Neutrophil (primary cell): ENCODE data around the gene SRRM5.

Source experiments
- H3K27ac ChIP-seq: fragments of 200-600 bp; sonication (generic); 2 replicates; pipeline ENCODE4 v1.5.1; 2016; ENCODE audit warnings: mild to moderate bottlenecking, moderate library complexity
- H3K27me3 ChIP-seq: fragments of 200-600 bp; sonication (generic); 2 replicates; pipeline ENCODE4 v1.6.0; 2016; ENCODE audit warnings: mild to moderate bottlenecking
- H3K36me3 ChIP-seq: fragments of 200-600 bp; sonication (generic); 2 replicates; pipeline ENCODE4 v1.5.1; 2017
- H3K4me1 ChIP-seq, 2 experiments: fragments of 200-600 bp in 1 of 2; sonication (generic) in 1 of 2; 1 replicate in 1 of 2; 2 replicates in 1 of 2; pipeline versions ENCODE4 v1.5.1 to v1.6.1; 2013 to 2016; ENCODE audit warnings: low read depth in 1 of 2, low read length in 1 of 2, mild to moderate bottlenecking in 1 of 2, moderate library complexity in 1 of 2; ENCODE audit not compliant: control insufficient read depth in 1 of 2, insufficient read depth in 1 of 2
- H3K4me3 ChIP-seq, 2 experiments: fragments of 200-600 bp in 1 of 2; sonication (generic) in 1 of 2; 1 replicate in 1 of 2; 2 replicates in 1 of 2; pipeline ENCODE4 v1.5.1; 2013 to 2016; ENCODE audit warnings: low read depth in 1 of 2, low read length in 1 of 2, mild to moderate bottlenecking in 1 of 2, moderate library complexity in 1 of 2
- H3K9me3 ChIP-seq: fragments of 200-600 bp; sonication (generic); 2 replicates; pipeline ENCODE4 v1.5.1; 2016
- CTCF ChIP-seq: fragments of 200-600 bp; sonication (generic); IDR thresholded peaks from 2 replicates; pipeline ENCODE4 v1.5.1; 2016; ENCODE audit warnings: antibody characterized with exemption

Gene SRRM5

DNA sequence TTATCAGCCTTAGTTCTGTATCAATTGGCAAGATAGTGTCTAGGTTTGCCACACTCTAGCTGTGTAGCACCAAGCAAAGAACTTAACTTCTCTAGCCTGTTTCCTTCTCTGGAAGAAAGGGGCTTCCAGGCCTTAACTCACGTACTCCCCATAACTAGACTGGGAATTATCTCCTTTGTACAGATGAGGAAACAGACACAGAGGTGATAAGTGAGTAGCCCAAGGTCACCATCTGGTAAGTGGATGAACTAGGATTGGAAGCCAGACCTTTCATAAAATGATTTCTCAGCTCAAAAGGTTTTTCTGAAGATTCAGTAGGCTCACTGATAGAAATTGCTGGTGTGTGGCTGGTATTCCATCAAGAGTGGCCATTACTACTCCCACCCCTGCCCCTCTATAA is 4.4 kb downstream of the SRRM5 start:
- H3K27ac ChIP-seq = no peak overlapping the region
- no peak for TF ChIP-seq CTCF
- H3K4me3 ChIP-seq = no peak overlapping the region
- H3K4me1 ChIP-seq = peaks cover 10 to 14% of the 10 kb centered on the region in 2 experiments
- no peaks in the 10 kb centered on the region for H3K36me3 ChIP-seq
- no peaks in the 10 kb centered on the region for H3K9me3 ChIP-seq
- H3K27me3 ChIP-seq = no peaks in the 10 kb centered on the region

DNA sequence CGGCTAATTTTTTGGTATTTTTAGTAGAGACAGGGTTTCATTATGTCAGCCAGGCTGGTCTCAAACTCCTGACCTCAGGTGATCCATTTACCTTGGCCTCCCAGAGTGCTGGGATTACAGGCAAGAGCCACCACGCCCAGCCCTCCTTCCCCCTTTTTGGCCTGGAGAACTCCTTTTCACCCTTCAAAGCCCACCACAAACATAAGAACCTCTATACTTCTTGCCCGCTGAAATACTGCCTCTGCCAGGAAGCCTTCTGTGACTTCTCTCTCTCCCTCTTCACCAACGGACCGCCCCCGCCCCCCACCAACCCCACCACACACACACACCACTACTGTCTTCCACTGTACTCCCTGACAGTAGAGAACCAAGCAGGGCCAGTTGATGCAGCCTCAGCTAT is 5.1 kb downstream of the SRRM5 start:
- Histone ChIP-seq H3K27me3 (no peaks in the 10 kb centered on the region), H3K27ac (no peak overlapping the region), H3K9me3 (no peaks in the 10 kb centered on the region), H3K4me3 (no peak overlapping the region), H3K36me3 (no peaks in the 10 kb centered on the region), H3K4me1 (peaks cover 10 to 14% of the 10 kb centered on the region in 2 experiments)
- no peak for TF ChIP-seq CTCF

GRCh38 chr19:43618921-43619261 is 7.0 kb downstream of the SRRM5 start:
- Histone ChIP-seq H3K27ac (peak overlapping the region; percentile 89), H3K27me3 (no peaks in the 10 kb centered on the region), H3K4me1 (peaks cover 10 to 14% of the 10 kb centered on the region in 2 experiments), H3K9me3 (no peaks in the 10 kb centered on the region), H3K36me3 (no peaks in the 10 kb centered on the region), H3K4me3 (peak overlapping the region; percentile 84 to 94)
- no peak for TF ChIP-seq CTCF

GRCh38 chr19:43619262-43620060 is 7.6 kb downstream of the SRRM5 start, which contains the start of gene ZNF428:
TSS of gene ZNF428 (minus strand) at chr19:43619629. CDS start at chr19:43614304, 5,325 bp downstream.
- peak within 1 kb of the TSS; percentile 84 to 94 for H3K4me3 ChIP-seq
- no peaks in the 10 kb centered on the region for H3K27me3 ChIP-seq
- H3K27ac ChIP-seq = peak within 1 kb of the TSS; percentile 89
- no peak for TF ChIP-seq CTCF
- no peaks in the 10 kb centered on the region for H3K9me3 ChIP-seq
- peaks cover 10 to 14% of the 10 kb centered on the region in 2 experiments for H3K4me1 ChIP-seq
- no peaks in the 10 kb centered on the region for H3K36me3 ChIP-seq

- Histone ChIP-seq H3K4me1 (peaks cover 13 to 17% of the 10 kb centered on the region in 2 experiments), H3K4me3 (peak overlapping the region; percentile 84 to 94), H3K36me3 (no peaks in the 10 kb centered on the region), H3K27me3 (peaks cover 7% of the 10 kb centered on the region), H3K27ac (peak overlapping the region; percentile 89), H3K9me3 (no peaks in the 10 kb centered on the region)
- no peak for TF ChIP-seq CTCF
Measured at GRCh38 chr19:43620061-43621001, 8.4 kb downstream of the SRRM5 start.
